NB4 (cell line): ENCODE measurements around the gene TNRC18.
"Not testable (repeated sequence)": the region's sequence is repeated elsewhere in the genome, so short reads cannot be mapped to it uniquely, and the experiment has no call there.

Experiments used
- DNase-seq: peaks from one replicate; pipeline ENCODE4 v3.0.0; 2010; ENCODE audit warnings: low read depth
- H3K4me3 ChIP-seq: one replicate; pipeline ENCODE4 v1.5.1; 2011; ENCODE audit warnings: mild to moderate bottlenecking, low read depth, low read length, moderate library complexity
- MYC ChIP-seq: IDR thresholded peaks from 2 replicates; pipeline ENCODE4 v1.6.1; 2011; ENCODE audit warnings: low read depth, low read length
- POLR2A ChIP-seq: IDR thresholded peaks from 2 replicates; pipeline ENCODE4 v1.6.1; 2011; ENCODE audit warnings: mild to moderate bottlenecking; ENCODE audit not compliant: insufficient read length; ENCODE audit errors: extremely low read depth
- TF ChIP-seq, protein P1 (sequence below): IDR thresholded peaks from 2 replicates; pipeline ENCODE4 v1.6.1; 2011; ENCODE audit warnings: low read depth, low read length
- TF ChIP-seq, protein P2 (sequence below): IDR thresholded peaks from one replicate; pipeline ENCODE4 v1.5.1; 2012; ENCODE audit warnings: low read depth, low read length

Gene TNRC18

GRCh38 chr7:5283421-5284303 lies 140.0 kb downstream of the TNRC18 start:
- H3K4me3 ChIP-seq: no peak overlapping the region
- TF ChIP-seq POLR2A: no peak
- no peak for TF ChIP-seq MYC
- TF ChIP-seq, protein P1, sequence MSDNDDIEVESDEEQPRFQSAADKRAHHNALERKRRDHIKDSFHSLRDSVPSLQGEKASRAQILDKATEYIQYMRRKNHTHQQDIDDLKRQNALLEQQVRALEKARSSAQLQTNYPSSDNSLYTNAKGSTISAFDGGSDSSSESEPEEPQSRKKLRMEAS: no peak
- DNase-seq: no peak

- no peak for TF ChIP-seq MYC
- no peak for TF ChIP-seq POLR2A
- TF ChIP-seq, protein P1: no peak
- TF ChIP-seq, protein P2, sequence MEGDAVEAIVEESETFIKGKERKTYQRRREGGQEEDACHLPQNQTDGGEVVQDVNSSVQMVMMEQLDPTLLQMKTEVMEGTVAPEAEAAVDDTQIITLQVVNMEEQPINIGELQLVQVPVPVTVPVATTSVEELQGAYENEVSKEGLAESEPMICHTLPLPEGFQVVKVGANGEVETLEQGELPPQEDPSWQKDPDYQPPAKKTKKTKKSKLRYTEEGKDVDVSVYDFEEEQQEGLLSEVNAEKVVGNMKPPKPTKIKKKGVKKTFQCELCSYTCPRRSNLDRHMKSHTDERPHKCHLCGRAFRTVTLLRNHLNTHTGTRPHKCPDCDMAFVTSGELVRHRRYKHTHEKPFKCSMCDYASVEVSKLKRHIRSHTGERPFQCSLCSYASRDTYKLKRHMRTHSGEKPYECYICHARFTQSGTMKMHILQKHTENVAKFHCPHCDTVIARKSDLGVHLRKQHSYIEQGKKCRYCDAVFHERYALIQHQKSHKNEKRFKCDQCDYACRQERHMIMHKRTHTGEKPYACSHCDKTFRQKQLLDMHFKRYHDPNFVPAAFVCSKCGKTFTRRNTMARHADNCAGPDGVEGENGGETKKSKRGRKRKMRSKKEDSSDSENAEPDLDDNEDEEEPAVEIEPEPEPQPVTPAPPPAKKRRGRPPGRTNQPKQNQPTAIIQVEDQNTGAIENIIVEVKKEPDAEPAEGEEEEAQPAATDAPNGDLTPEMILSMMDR: no peak
- H3K4me3 ChIP-seq: no peak within 1 kb of the TSS
- peak; percentile 52 for DNase-seq
Measured at GRCh38 chr7:5282543-5283316, 140.9 kb downstream of the TNRC18 start, which contains the start of gene SLC29A4. Gene SLC29A4, plus strand, starts transcription at chr7:5282943. Its CDS starts 4,874 bp downstream, at chr7:5287817.

GRCh38 chr7:5281598-5282500 lies 141.8 kb downstream of the TNRC18 start:
- not testable (repeated sequence) for DNase-seq, H3K4me3 ChIP-seq

- no peak overlapping the region for H3K4me3 ChIP-seq
- DNase-seq: no peak
- TF ChIP-seq POLR2A: no peak
Measured at GRCh38 chr7:5279734-5280133, 143.9 kb downstream of the TNRC18 start.

- no peak overlapping the region for H3K4me3 ChIP-seq
- no peak for DNase-seq
Measured at GRCh38 chr7:5278766-5279165, 144.9 kb downstream of the TNRC18 start.

DNA sequence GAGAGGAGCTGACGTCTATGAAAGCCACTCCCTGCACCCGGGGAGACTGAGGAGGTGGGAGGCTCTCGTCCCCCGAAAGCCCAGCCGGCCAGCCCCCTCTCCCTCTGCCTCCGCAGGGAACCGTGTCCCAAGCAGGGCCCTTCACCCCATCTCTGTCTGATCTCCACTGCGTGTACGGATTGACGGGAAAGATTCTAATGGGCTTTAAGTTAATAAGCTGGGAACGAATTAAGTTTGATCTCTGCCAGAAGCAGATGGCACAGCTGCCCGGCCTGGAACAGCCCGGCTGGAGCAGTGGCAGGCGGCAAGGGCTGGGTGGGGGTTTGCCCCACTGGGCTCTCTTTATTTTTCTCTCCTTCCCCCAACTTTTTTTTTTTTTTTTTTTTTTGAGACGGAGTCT lies 147.0 kb downstream of the TNRC18 start:
- DNase-seq: no peak
- TF ChIP-seq POLR2A (no peak), MYC (no peak)
- TF ChIP-seq, protein P2: no peak
- TF ChIP-seq, protein P1: no peak

More at GRCh38 chr7:5278766-5279165, 144.9 kb downstream of the TNRC18 start:
- TF ChIP-seq, protein P1: no peak
- TF ChIP-seq POLR2A (no peak), MYC (no peak)
- TF ChIP-seq, protein P2: no peak

GRCh38 chr7:5276123-5276522 lies 147.5 kb downstream of the TNRC18 start:
- H3K4me3 ChIP-seq: not testable (repeated sequence)

More for the DNA sequence above, 147.0 kb downstream of the TNRC18 start:
- H3K4me3 ChIP-seq: no peak overlapping the region

GRCh38 chr7:5275510-5275909 lies 148.1 kb downstream of the TNRC18 start:
- DNase-seq, H3K4me3 ChIP-seq: not testable (repeated sequence)

More at GRCh38 chr7:5276123-5276522, 147.5 kb downstream of the TNRC18 start:
- DNase-seq: not testable (repeated sequence)

DNA sequence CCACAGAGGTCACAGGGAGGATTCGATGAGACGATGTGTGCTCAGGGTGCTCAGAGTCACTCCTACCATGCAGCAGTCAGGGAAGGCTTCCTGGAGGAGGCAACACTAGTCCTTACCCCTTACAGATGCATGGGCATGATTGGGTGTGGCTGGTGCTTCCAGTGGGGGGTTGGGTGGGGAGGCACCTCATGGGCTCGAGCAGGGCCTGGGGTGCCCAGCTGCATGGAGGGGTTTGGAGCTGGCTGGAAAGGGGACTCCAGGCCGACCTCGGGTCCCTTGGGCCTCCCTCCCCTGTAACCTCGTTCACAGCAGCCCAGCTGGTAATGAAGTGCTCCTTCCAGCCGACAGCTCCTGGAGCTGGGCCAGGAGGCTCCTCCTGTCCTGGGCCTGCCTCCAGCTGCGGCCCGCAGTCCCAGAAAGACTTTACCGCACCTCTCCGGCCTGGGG lies 148.6 kb downstream of the TNRC18 start:
- DNase-seq: not testable (repeated sequence)

More for the DNA sequence above, 148.6 kb downstream of the TNRC18 start:
- H3K4me3 ChIP-seq: not testable (repeated sequence)
